Loucy (cell line): ENCODE measurements around the gene TBX18.

Source experiments
- H2AFZ ChIP-seq: fragments of 200-600 bp; sonication (generic); 2 replicates; pipeline ENCODE4 v1.6.0; 2016; ENCODE audit warnings: antibody characterized with exemption, mild to moderate bottlenecking, low read length, moderate library complexity
- H3F3A ChIP-seq: fragments of 200-600 bp; 2 replicates; pipeline ENCODE4 v1.6.0; 2016; ENCODE audit warnings: antibody characterized with exemption, low read depth, mild to moderate bottlenecking
- H3K27me3 ChIP-seq: fragments of 200-600 bp; sonication (generic); 2 replicates; pipeline ENCODE4 v1.6.1; 2014; ENCODE audit warnings: low read length, mild to moderate bottlenecking; ENCODE audit not compliant: insufficient read depth, poor library complexity, severe bottlenecking
- H3K36me3 ChIP-seq: fragments of 200-600 bp; sonication (generic); 2 replicates; pipeline ENCODE4 v1.6.1; 2016; ENCODE audit warnings: low read length; ENCODE audit not compliant: insufficient read depth
- H3K4me1 ChIP-seq: fragments of 200-600 bp; sonication (generic); 2 replicates; pipeline ENCODE4 v1.5.1; 2014; ENCODE audit warnings: low read length, mild to moderate bottlenecking; ENCODE audit not compliant: insufficient read depth, poor library complexity, severe bottlenecking
- H3K4me2 ChIP-seq: fragments of 200-600 bp; sonication (generic); 2 replicates; pipeline ENCODE4 v1.6.0; 2014; ENCODE audit warnings: antibody characterized with exemption, low read length, low read depth, mild to moderate bottlenecking; ENCODE audit not compliant: poor library complexity, severe bottlenecking
- H3K4me3 ChIP-seq: fragments of 200-600 bp; sonication (generic); 2 replicates; pipeline ENCODE4 v1.5.1; 2014; ENCODE audit warnings: low read length, mild to moderate bottlenecking, mixed read lengths; ENCODE audit not compliant: poor library complexity, severe bottlenecking
- H3K79me2 ChIP-seq: fragments of 200-600 bp; sonication (generic); 2 replicates; pipeline ENCODE4 v1.6.1; 2014; ENCODE audit warnings: low read length; ENCODE audit not compliant: insufficient read depth
- H3K9ac ChIP-seq: fragments of 200-600 bp; sonication (generic); 2 replicates; pipeline ENCODE4 v1.6.0; 2014; ENCODE audit warnings: mild to moderate bottlenecking, low read depth, low read length, moderate library complexity; ENCODE audit not compliant: poor library complexity, severe bottlenecking
- H3K9me2 ChIP-seq: fragments of 200-600 bp; sonication (generic); replicated peaks from 2 replicates; pipeline ENCODE4 v1.6.1; 2016; ENCODE audit warnings: low read depth, low read length, mixed read lengths
- H3K9me3 ChIP-seq: fragments of 200-600 bp; sonication (generic); 2 replicates; pipeline ENCODE4 v1.6.1; 2014; ENCODE audit warnings: mild to moderate bottlenecking, antibody characterized with exemption, low read length, low read depth; ENCODE audit not compliant: insufficient read depth
- H4K20me1 ChIP-seq: fragments of 200-600 bp; sonication (generic); 2 replicates; pipeline ENCODE4 v1.6.0; 2014; ENCODE audit warnings: antibody characterized with exemption, low read length, mild to moderate bottlenecking; ENCODE audit not compliant: insufficient read depth, poor library complexity, severe bottlenecking
- EZH2phosphoT487 ChIP-seq: fragments of 200-600 bp; IDR thresholded peaks from 2 replicates; pipeline ENCODE4 v1.6.1; 2018; ENCODE audit warnings: antibody characterized with exemption, mild to moderate bottlenecking, moderate library complexity, borderline replicate concordance
- TF ChIP-seq, protein P1 (sequence below): fragments of 200-600 bp; sonication (generic); conservative IDR thresholded peaks from 2 replicates; pipeline ENCODE4 v1.5.1; 2014; ENCODE audit warnings: mild to moderate bottlenecking, antibody characterized with exemption, low read length

The TBX18 gene

DNA sequence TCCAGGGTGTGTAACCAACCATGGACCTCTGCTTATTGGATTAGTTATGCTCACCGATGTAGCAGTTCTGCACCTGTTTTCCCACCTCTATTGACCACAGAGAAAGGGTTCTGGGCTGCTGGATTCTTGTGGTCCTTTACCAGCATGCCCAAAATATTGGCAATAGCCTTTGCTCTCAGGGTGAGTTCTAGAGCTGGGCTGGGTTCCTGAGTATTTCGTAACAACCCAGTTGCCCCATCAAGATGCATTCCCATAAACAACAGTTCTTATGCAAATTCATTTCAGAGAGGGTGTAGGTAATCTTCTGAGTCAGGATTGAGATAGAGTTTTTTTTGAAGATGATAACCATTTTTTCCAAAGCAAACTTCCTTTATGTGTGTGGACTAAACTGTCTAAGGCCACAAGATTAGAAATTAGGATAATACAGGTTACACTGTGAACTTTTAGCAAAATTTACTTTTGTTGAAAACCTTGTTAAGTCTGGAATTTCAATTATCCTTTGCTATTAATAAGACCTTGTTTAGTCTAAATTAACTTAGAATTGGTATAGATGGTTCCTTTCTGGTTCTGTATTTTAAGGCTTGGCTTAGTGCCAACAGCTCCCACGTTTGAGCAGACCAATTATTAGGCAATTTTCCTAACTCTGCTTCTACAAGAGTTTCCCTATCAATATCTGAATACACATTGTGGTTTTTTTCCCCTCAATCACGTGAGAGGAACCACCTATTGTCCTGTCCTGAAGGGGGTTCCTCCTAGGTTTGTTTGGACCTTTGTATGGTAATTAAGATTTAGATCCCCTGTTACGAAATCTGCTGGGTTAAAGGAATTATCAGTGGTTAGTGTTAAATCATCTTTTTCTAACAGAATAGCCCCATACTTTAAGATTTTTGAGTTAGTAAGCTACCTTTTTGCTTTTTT, 46.1 kb downstream of the TBX18 start:
- H3K36me3 ChIP-seq, result no peaks in the 10 kb centered on the region

DNA sequence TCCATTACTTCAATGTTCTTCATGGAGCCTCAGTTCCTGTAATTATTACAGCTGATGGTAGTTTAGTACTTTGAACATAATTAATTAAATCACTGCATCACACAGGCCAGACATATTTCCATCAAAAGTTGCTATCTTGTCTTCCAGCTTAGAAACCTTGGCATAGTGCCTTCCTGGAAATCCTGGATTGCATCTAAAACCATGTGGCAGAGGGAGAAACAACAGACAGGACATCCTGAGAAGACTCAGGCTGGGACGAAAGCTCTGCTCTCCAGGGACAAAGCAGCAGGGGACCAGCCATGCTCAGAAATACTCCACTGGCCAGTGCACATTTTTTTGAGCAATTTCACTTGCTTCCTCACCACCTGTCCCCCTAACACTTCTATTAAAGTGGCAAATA, 55.3 kb downstream of the TBX18 start:
- H3K9me2 ChIP-seq, result no peaks in the 10 kb centered on the region
- H3K79me2 ChIP-seq, result no peaks in the 10 kb centered on the region
- no peak overlapping the region for H3K9ac ChIP-seq
- H3K4me3 ChIP-seq, result no peak overlapping the region
- no peaks in the 10 kb centered on the region for H3F3A ChIP-seq
- no peaks in the 10 kb centered on the region for H3K4me1 ChIP-seq
- no peak overlapping the region for H3K4me2 ChIP-seq
- H2AFZ ChIP-seq, result no peak overlapping the region
- H3K36me3 ChIP-seq, result no peaks in the 10 kb centered on the region
- H4K20me1 ChIP-seq, result no peaks in the 10 kb centered on the region
- no peaks in the 10 kb centered on the region for H3K27me3 ChIP-seq
- no peak for TF ChIP-seq EZH2phosphoT487
- TF ChIP-seq, protein P1, sequence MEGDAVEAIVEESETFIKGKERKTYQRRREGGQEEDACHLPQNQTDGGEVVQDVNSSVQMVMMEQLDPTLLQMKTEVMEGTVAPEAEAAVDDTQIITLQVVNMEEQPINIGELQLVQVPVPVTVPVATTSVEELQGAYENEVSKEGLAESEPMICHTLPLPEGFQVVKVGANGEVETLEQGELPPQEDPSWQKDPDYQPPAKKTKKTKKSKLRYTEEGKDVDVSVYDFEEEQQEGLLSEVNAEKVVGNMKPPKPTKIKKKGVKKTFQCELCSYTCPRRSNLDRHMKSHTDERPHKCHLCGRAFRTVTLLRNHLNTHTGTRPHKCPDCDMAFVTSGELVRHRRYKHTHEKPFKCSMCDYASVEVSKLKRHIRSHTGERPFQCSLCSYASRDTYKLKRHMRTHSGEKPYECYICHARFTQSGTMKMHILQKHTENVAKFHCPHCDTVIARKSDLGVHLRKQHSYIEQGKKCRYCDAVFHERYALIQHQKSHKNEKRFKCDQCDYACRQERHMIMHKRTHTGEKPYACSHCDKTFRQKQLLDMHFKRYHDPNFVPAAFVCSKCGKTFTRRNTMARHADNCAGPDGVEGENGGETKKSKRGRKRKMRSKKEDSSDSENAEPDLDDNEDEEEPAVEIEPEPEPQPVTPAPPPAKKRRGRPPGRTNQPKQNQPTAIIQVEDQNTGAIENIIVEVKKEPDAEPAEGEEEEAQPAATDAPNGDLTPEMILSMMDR, result no peak
- H3K9me3 ChIP-seq, result no peaks in the 10 kb centered on the region

More for the DNA sequence above, 46.1 kb downstream of the TBX18 start:
- no peaks in the 10 kb centered on the region for H3K9me2 ChIP-seq
- H3K4me2 ChIP-seq, result no peak overlapping the region
- no peaks in the 10 kb centered on the region for H3K27me3 ChIP-seq
- H3K9me3 ChIP-seq, result no peaks in the 10 kb centered on the region
- H3F3A ChIP-seq, result no peaks in the 10 kb centered on the region
- no peaks in the 10 kb centered on the region for H4K20me1 ChIP-seq
- TF ChIP-seq EZH2phosphoT487, result no peak
- TF ChIP-seq, protein P1, result no peak
- H3K4me1 ChIP-seq, result no peaks in the 10 kb centered on the region
- no peak overlapping the region for H2AFZ ChIP-seq
- H3K4me3 ChIP-seq, result no peak overlapping the region
- no peaks in the 10 kb centered on the region for H3K79me2 ChIP-seq
- no peak overlapping the region for H3K9ac ChIP-seq

DNA sequence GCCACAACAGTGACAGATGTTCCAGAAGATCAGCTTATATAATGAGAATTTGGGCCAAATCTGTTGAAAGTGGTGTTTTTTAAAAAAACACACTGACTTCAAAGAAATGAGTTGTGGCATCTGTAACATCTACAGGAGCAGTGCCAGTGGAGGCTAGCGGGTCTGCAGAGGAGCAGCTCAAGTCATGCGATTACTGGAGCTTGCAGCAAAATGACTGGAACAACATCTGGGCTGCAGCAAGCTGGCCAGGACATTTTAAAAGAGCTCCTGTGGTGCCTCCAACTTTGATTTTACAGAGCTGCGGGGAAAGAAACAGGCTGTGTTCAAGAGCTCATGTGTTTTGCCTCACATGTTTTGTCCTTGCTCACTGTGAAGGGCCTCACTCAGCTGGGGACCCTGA, 57.2 kb downstream of the TBX18 start:
- Histone ChIP-seq H3K9me3 (no peaks in the 10 kb centered on the region), H3K79me2 (no peaks in the 10 kb centered on the region)
- TF ChIP-seq, protein P1, result no peak
- no peak for TF ChIP-seq EZH2phosphoT487

More for the DNA sequence above, 57.2 kb downstream of the TBX18 start:
- no peaks in the 10 kb centered on the region for H4K20me1 ChIP-seq
- no peaks in the 10 kb centered on the region for H3K27me3 ChIP-seq
- H3K9ac ChIP-seq, result no peak overlapping the region
- no peaks in the 10 kb centered on the region for H3K36me3 ChIP-seq
- H3K4me1 ChIP-seq, result no peaks in the 10 kb centered on the region
- no peaks in the 10 kb centered on the region for H3K9me2 ChIP-seq
- H2AFZ ChIP-seq, result peak overlapping the region; percentile 15; the same call in 1 of the 2 replicates
- no peaks in the 10 kb centered on the region for H3F3A ChIP-seq
- no peak overlapping the region for H3K4me3 ChIP-seq
- H3K4me2 ChIP-seq, result no peak overlapping the region
